Keratinocyte (primary cell): Measurements from ENCODE around the gene KLC3. TPM values are rescaled to one million over a fixed set of nuclear protein-coding genes. Genes with fewer than 3 reads are reported as not detected.

ENCODE experiments used
- DNase-seq: peaks from one replicate; pipeline ENCODE4 v3.0.0-alpha.2; 2011; ENCODE audit warnings: low read depth, missing footprints, low spot score
- FAIRE-seq: peaks from 2 replicates; lab custom pipeline; 2011; peaks lifted over from hg19 to GRCh38; lab: Jason Lieb, UNC
- H2AFZ ChIP-seq: 2 replicates; pipeline ENCODE4 v1.6.0; 2012; ENCODE audit warnings: low read length, control low read depth, inconsistent platforms; ENCODE audit not compliant: control insufficient read depth
- H3K27ac ChIP-seq: 2 replicates; pipeline ENCODE4 v1.5.1; 2011; ENCODE audit warnings: low read length; ENCODE audit not compliant: control insufficient read depth, insufficient read depth
- H3K27me3 ChIP-seq: 3 replicates; pipeline ENCODE4 v1.6.0; 2011; ENCODE audit warnings: low read length; ENCODE audit not compliant: control insufficient read depth, insufficient read depth; ENCODE audit errors: extremely low read depth
- H3K36me3 ChIP-seq, 2 experiments: 2 replicates in 1 of 2; 3 replicates in 1 of 2; pipeline ENCODE4 v1.5.1; 2011; ENCODE audit warnings: low read length in 2 of 2, mild to moderate bottlenecking in 1 of 2; ENCODE audit not compliant: control insufficient read depth in 2 of 2, insufficient read depth in 2 of 2; ENCODE audit errors: extremely low read depth in 1 of 2
- H3K4me1 ChIP-seq: 3 replicates; pipeline ENCODE4 v1.5.1; 2011; ENCODE audit warnings: low read length; ENCODE audit not compliant: control insufficient read depth, insufficient read depth; ENCODE audit errors: extremely low read depth
- H3K4me2 ChIP-seq: 3 replicates; pipeline ENCODE4 v1.6.0; 2011; ENCODE audit warnings: low read depth, low read length; ENCODE audit not compliant: control insufficient read depth, insufficient read depth; ENCODE audit errors: extremely low read depth
- H3K4me3 ChIP-seq, 3 experiments: fragments of 200-600 bp in 1 of 3; sonication (generic) in 1 of 3; 2 replicates in 2 of 3; 3 replicates in 1 of 3; pipeline ENCODE4 v1.5.1; 2011 to 2016; ENCODE audit warnings: low read length in 3 of 3, mild to moderate bottlenecking in 3 of 3, control low read depth in 2 of 3, inconsistent platforms in 1 of 3, low read depth in 1 of 3, mixed read lengths in 1 of 3, mixed run types in 1 of 3, moderate library complexity in 1 of 3; ENCODE audit not compliant: control insufficient read depth in 2 of 3, insufficient read depth in 2 of 3; ENCODE audit errors: extremely low read depth in 1 of 3
- H3K79me2 ChIP-seq: 2 replicates; pipeline ENCODE4 v1.6.0; 2012; ENCODE audit warnings: low read length; ENCODE audit not compliant: control insufficient read depth, insufficient read depth
- H3K9ac ChIP-seq: 3 replicates; pipeline ENCODE4 v1.6.0; 2011; ENCODE audit warnings: low read length; ENCODE audit not compliant: control insufficient read depth, insufficient read depth; ENCODE audit errors: extremely low read depth
- H3K9me1 ChIP-seq: 3 replicates; pipeline ENCODE4 v1.6.0; 2011; ENCODE audit warnings: low read length; ENCODE audit not compliant: control insufficient read depth, insufficient read depth; ENCODE audit errors: extremely low read depth
- H3K9me3 ChIP-seq: 2 replicates; pipeline ENCODE4 v1.5.1; 2012; ENCODE audit warnings: low read depth, low read length; ENCODE audit not compliant: control insufficient read depth
- H4K20me1 ChIP-seq: 3 replicates; pipeline ENCODE4 v1.6.0; 2011; ENCODE audit warnings: low read length; ENCODE audit not compliant: control insufficient read depth, insufficient read depth; ENCODE audit errors: extremely low read depth
- CTCF ChIP-seq, 3 experiments: IDR thresholded peaks in 1 of 3; conservative IDR thresholded peaks in 1 of 3; optimal IDR thresholded peaks in 1 of 3; 2 replicates in 2 of 3; 3 replicates in 1 of 3; pipeline versions ENCODE3 to v1.5.1; 2011; ENCODE audit warnings: low read length in 3 of 3, mild to moderate bottlenecking in 3 of 3, moderate library complexity in 2 of 3, control low read depth in 1 of 3, inconsistent platforms in 1 of 3; ENCODE audit not compliant: insufficient read depth in 2 of 3; ENCODE audit errors: extremely low read depth in 1 of 3
- EZH2 ChIP-seq: IDR thresholded peaks from one replicate; pipeline ENCODE4 v1.6.1; 2012; ENCODE audit warnings: inconsistent platforms, mild to moderate bottlenecking, low read length, moderate library complexity
- dilution Hi-C: fragments of 300-500 bp; cut with MboI; formaldehyde crosslinking; loops from one replicate; pipeline ENCODE4 v1.7.0; 2020; ENCODE audit warnings: low sequenced_read_pairs; ENCODE audit not compliant: extremely low pct_ligation_motif_present
- polyA plus RNA-seq, 5 experiments: library from polyadenylated mRNA; depleted of rRNA in 3 of 5; stranded (reverse) in 3 of 5; stranded (forward) in 1 of 5; unstranded in 1 of 5; fragments of >200 nt; gene quantifications; 1 replicate in 1 of 5; 2 replicates in 3 of 5; 3 replicates in 1 of 5; pipeline versions ENCODE4 v1.2.1 to v1.2.3, GENCODE V29; 2011 to 2012; ENCODE audit warnings: missing spikeins in 2 of 5, low read depth in 1 of 5, low replicate concordance in 1 of 5

The KLC3 gene
- polyA plus RNA-seq, 1 donor (not counting 4 experiments of a cell fraction or from before 2014, with no cell fraction given), result 14.7 TPM

GRCh38 chr19:45380107-45380506 lies 39.6 kb downstream of the KLC3 start:
- Histone ChIP-seq H3K9me1 (no peaks in the 10 kb centered on the region), H3K4me1 (peaks cover 21% of the 10 kb centered on the region), H4K20me1 (no peaks in the 10 kb centered on the region), H3K27me3 (no peaks in the 10 kb centered on the region), H3K4me2 (no peak overlapping the region), H3K4me3 (no peak overlapping the region), H3K9ac (no peak overlapping the region), H3K9me3 (no peaks in the 10 kb centered on the region), H3K27ac (peak overlapping the region; percentile 1), H3K36me3 (peaks cover 13 to 21% of the 10 kb centered on the region in 2 experiments), H3K79me2 (peaks cover 2% of the 10 kb centered on the region), H2AFZ (no peak overlapping the region)
- no peak for FAIRE-seq
- dilution Hi-C loops, result no loop called here
- no peak for DNase-seq
- no peak for TF ChIP-seq CTCF (optimal IDR thresholded peaks at IDR 0.05 in 1 of 3, IDR thresholded peaks at IDR 0.05 in 1 of 3, conservative IDR thresholded peaks at IDR 0.05 in 1 of 3; ENCODE audit: extremely low read depth in 1 of 3, insufficient read depth in 2 of 3, low read length in 3 of 3)
- no peak for TF ChIP-seq EZH2

- dilution Hi-C loops, result no loop called here
- DNase-seq (no peak), FAIRE-seq (no peak)
- H2AFZ ChIP-seq, result no peak overlapping the region
- no peak overlapping the region for H3K4me3 ChIP-seq
- peaks cover 9% of the 10 kb centered on the region for H3K4me1 ChIP-seq
- TF ChIP-seq CTCF (optimal IDR thresholded peaks at IDR 0.05 in 1 of 3, IDR thresholded peaks at IDR 0.05 in 1 of 3, conservative IDR thresholded peaks at IDR 0.05 in 1 of 3; ENCODE audit: extremely low read depth in 1 of 3, insufficient read depth in 2 of 3, low read length in 3 of 3) (no peak), EZH2 (no peak)
- no peaks in the 10 kb centered on the region for H4K20me1 ChIP-seq
- no peak overlapping the region for H3K9ac ChIP-seq
- no peaks in the 10 kb centered on the region for H3K27me3 ChIP-seq
- H3K36me3 ChIP-seq, result peaks cover 19 to 25% of the 10 kb centered on the region in 2 experiments
- no peak overlapping the region for H3K4me2 ChIP-seq
- peaks cover 8% of the 10 kb centered on the region for H3K79me2 ChIP-seq
- H3K27ac ChIP-seq, result no peak overlapping the region
- H3K9me3 ChIP-seq, result no peaks in the 10 kb centered on the region
- no peaks in the 10 kb centered on the region for H3K9me1 ChIP-seq
These were observed 41.9 kb downstream of the KLC3 start for GRCh38 chr19:45382426-45382825.
